HG03442 (cell line): Measurements from ENCODE around the gene ALDH3A1.

Experiments
- ATAC-seq: cut with Tn5 transposase; IDR thresholded peaks from one replicate; pipeline ENCODE4 v1.9.1; 2021; ENCODE audit warnings: mild to moderate bottlenecking, moderate library complexity; ENCODE audit not compliant: unreplicated experiment

ALDH3A1 gene

DNA sequence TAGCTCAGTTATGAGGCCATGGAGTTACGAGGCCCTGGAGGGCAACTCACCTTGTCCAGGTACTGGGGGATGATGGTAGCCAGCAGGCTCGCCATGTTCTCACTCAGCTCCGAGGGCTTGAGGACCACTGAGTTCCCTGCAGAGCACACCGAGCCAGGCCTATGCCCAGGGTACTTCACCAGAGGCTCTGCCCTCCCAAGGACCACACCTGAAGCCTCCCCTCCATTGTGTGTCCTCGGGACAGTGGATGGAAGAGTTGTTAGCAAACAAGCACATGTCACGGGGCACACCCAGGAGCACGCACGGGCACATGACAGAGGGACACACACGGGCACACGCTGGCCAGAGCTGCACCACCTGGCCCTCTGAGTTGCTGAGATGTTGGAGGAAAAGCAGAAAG lies 5.6 kb downstream of the ALDH3A1 start:
- ATAC-seq: no peak

DNA sequence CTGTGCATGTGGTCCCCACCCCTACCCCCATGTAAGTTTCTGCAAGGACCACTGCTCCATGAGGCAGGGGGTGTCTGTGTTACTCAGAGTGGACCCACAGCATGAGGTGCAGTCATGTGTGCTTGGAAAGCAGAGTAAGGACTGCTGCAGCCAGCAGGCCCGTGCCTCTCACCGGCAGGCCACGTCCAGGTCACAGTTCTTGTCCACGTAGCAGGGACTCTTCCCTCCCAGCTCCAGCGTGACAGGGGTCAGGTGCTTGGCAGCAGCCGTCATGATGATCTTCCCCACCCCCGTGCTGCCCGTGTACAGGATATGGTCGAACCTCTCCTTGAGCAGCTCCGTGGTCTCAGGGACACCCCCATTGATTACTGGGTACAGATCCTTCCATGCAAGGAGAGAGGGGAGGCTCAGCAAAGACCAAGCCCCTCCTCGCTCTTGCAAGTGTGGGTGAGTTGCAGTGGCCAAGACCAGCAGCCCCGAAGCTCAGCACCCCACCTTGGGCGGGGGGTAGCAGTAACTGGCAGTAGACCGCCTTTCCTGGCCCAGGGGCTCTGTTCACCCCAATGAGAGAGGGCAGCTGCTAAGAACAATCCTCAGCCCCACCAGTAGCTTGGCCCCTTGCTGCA lies 6.2 kb downstream of the ALDH3A1 start:
- ATAC-seq: no peak

DNA sequence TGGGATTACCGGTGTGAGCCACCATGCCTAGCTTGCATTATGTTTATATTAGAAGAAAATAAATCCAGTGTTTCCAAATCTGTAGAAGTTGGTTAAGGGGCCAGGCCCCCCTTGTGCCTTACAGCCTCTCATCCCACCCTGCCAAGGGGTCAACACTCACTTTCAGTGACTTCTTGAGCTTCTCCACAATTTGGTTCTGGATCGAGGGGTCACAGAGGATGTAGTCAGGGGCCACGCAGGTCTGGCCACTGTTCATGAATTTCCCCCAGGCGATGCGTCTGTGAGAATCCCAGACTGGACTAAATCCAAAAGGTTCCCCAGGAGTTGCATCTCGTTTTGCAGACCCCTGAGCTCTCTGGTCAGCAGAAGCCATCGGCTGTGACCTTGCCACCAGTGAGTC lies 7.2 kb downstream of the ALDH3A1 start:
- no peak for ATAC-seq

DNA sequence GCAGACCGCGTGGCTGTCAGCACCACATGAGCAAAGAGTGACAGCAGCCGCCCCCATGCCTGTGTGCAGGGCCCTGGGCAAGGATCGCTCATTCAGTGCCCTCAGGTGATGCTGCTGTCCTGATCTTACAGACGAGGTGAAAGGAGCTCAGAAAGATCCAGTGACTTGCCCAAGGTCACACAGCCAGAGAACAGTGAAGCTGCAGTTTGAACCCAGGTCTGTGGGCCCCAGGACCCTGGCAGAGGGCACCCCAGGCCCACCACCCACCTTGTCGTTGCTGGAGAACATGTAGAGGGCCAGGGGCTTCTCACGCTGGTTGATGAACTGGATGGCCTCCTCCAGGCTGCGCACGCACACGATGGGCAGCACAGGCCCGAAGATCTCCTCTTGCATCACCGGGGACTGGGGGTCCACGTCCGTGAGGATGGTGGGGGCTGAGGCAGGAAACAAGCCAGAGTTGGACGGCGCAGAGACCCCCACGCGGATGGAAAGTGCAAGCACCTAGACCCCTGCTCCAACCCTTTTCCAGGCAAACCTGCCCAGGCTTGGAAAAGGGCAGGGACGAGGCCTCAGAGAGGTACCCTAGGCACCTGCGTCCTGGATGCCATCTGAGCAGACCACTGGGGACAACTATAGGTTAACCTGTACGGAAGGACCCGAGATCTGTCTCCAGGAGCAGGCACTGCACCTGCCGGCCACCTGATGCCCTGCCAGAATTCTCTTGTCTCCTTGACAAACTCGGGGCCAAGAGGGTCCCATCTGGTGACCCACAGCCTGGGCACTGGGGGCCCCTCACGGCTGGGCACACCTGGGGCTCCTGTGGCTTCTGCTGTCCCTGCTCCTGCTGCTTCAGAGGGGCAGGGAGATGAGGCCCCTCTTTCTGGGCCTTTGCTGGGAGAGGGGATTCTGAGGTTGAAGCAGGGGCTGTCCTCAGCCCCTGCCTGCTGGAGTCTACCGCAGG lies 8.6 kb downstream of the ALDH3A1 start:
- ATAC-seq: no peak

DNA sequence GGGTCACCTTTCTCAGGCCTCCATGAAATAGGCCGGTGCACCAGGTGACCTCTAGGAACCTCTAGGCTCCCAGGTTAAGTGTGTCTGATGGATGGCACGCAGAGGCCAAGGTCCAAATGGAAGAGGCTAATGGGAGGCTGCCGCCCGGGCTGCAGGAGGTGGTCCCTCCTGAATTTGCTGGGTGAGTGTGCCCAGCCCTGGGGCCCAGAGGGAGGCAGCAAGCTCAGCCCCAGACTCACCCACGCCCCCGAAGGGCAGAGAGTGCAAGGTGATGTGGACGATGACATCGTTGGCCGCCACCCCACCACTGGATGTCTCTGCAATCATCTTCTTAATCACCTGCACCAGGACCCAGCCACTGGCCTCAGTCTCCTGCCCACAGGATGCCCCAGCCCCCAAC lies 9.3 kb downstream of the ALDH3A1 start:
- ATAC-seq: no peak

DNA sequence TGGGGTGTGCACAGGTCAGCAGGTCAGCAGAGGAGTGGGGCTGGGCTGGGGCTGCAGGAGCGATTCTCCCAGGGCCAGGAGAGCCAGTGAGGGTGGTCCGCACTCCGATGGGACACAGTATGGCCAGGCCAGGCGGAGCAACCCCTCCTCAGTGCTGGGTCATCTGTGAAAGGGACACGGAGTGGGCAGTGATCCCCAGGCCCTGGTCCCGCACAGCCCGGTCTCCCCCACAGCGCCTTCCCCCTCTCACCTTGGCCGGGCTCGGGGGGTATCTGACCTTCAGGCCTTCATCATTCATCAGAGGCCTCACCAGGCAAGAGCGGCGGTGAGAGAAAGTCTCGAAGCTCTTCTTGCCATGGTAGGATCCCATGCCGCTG lies 10.0 kb downstream of the ALDH3A1 start:
- no peak for ATAC-seq

DNA sequence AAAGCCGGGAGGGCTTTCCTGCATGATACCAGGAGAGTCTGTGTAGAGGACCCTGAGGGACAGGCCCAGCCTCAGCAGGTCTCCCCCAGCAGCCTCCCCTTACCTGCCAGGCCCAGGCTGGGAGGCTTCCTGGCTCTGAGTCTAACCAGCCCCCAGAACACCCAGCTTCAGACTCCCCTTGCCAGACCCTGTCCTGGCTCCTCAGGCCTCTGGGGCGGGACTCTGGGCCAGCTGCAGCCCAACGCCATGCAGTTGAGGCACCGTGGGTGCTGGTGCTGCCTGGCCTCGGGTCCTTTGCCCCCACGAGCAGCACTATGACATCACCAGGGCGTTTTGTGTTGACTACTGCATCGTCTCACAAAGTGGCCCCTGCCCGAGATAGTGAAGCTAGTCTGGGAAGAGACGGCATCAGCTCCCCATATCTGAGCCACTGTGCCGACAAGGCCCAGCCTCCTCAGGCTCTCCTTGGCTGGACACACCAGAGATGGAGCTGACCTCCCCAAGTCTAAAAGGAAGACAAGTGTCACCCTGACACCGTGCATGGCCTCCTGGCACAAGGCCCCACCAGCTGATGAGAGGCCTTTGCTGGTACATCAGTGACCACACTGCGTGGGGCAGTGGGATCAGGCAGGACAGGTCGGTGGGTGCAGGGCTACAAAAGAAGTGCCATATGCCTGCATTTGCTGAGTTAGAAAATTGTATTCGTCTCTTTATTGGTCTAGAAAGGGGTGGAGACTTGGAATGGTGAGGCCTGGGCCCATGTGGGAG lies 10.6 kb downstream of the ALDH3A1 start:
- no peak for ATAC-seq

DNA sequence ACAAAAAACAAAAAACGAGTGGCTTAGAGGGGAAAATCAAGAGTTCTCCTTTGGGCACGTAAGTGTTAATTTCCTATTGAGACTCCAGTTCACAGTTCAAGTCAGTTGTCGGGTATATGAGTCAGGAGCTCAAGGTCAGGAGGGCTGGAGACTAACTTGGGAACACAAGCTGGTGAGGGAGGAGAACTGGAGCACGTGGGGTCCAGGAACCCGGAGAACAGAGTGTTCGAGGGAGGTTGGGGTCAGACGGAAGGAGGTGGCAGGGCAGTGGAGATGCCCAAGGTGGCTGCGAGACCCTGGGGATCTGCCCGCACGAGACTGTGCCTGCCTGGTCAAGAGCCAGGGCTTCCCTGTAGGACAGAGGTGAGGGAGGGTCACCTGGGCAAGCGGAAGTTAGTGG lies 12.0 kb downstream of the ALDH3A1 start:
- ATAC-seq: no peak

DNA sequence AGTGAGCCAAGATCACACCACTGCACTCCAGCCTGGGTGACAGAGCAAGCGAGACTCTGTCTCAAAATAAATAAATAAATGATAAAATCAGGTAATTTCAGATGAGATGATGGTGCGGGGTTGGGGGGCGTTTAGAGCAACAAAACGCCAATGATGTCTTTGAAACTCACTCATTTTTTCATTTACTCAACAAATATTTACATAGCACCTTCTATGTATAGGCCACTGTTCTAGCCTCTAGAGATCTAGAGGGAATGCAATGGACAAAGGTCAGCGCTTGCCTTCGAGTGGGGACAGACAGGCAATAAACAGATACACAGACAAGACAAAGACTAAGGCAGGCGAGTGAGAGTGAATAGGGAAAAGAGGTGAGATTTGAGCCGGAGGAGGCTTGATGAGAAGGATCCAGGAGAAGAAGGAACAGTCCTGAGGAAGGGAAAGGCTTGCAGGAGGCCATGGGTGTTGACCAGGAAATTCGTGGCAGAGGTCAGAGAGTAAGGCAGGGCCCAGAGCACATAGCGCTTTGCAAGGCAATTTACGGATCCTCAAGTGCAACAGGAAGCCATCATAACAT lies 14.1 kb downstream of the ALDH3A1 start:
- ATAC-seq: no peak

DNA sequence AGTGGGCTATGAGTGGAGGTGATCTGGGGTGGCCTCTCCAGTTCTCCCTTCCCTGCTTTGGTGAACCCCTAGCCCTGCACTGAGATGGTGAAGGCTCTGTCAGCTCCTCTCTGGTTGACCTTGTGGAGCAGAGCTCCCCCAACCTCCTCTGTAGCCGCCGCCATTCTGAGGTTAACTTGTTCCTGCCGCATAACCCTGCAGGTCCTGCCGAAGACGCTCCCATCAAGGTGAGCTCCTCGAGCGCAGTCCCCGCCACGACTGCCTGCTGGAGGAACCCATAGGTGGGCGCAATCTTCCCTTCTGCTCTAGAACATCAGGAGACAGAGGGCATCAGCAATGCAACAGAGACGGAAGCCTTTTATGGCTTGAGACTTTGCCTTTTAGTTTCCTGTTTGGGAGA lies 16.5 kb downstream of the ALDH3A1 start:
- ATAC-seq: no peak

DNA sequence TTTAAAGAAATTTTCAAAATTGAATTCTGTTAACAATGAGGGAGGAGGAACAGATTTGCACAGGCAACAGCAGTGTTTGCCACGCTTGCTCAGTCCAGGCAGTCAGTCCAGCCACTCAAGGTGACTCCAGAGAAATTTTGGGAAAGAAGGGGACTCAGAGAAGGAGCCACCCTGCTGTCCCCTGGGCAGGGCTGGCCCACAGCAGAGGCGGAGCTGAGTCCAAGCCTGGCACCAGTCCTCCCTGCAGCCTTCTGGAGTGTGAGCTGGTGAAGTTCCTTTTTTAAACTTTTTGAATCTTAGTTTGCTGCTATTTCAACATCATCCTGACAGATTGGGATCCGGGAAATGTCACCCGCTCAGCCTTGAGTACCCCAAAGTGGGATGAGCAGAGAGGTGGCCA lies 17.3 kb downstream of the ALDH3A1 start:
- ATAC-seq: no peak

DNA sequence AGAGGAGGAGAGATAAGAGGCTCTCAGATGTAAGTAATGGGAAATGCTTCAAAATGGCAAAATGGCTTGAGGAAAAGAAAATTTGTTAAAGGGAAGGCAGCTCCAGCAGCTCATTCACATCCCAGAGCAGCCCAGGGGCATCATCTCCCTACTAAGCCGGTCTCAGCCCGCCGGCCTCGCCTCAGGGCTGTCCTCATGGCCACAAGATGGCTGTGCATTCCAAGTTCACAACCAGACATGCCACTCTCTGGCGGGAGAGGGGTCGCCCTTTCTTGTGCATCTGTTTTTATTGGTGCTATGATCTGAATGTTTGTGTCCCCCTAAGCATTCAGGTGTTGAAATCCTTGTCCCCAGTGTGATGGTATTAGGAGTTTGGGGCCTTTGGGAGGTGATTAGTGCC lies 18.2 kb downstream of the ALDH3A1 start:
- no peak for ATAC-seq

DNA sequence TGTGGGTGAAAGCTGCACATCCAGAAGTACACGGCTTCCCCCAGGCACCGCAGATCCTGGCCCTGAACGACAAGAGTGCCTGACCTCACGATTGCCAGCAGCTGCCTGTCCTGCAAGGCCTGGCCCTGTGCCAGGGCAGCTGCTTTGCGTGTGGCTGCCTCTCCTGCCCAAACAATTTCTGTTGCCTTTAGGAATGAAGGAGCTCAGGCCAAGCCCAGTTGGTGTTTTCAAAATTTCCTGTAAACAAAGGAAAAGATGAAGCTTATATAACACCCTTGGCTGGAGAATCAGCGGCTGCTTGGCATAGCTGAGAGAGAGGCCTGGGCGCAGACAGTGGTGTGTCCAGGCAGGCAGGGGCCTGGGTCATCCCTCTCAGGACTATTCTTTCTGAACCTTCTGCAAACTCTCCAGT lies 20.0 kb downstream of the ALDH3A1 start:
- no peak for ATAC-seq

DNA sequence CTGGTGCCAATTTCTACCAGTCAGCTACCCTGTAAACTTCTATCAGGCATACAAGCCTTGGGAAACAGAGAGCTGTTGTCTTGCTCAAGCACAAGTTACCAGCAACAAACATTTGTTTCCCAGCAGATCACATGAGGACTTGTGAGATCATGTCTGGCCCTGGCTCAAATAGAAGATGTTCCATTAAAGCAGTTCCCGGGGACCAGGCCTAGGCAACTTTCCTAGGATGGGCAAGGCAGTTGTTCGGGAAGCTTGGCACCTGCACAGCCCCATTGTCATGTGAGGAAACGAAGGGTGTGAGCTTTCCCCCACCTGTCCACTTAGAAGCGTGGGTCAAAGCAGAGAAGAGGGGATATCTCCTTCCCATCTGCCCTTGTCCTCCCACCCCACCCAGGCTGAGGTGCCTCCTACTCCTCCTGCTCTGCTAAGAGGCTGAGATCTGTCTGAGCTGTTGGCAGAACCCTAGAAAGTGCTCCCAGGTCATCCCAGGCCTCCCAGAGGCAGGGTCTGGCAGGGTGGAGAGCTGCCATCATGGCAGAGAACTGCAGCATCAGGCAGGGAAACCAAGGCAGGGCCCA lies 20.5 kb downstream of the ALDH3A1 start:
- ATAC-seq: no peak

DNA sequence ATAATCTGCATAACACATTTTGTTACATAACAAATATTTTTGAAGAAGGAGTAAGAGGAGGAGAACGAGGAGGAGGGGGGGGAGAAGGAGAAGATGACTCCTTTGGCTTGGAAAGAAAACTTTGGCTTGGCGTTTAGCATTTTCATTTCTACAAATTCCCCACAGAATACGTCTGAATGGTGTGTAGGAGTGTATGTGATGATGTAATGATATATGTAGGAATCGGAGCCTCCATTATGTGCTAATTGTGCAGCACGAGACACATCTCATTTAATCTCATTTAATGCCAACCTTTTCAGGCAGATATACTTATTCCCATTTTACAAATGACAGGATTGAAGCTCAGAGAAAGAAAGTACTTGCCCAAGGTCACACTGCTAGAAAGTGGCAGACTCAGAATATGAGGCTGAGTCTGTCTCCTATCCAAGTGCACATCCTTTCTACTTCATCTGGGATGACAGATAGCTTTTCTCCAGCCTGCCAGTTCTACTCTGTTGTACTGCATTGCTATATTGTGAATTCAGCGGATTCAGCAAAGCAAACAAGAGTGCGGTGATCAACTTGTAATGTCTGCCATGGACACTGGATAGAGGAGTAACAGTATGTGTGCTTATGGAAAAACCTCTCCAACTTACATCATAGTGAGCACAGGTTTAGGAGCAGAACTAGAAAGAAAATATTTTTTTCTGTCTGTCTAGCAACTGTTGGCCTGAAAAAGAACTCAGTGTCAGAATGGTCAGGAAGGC lies 21.3 kb downstream of the ALDH3A1 start:
- no peak for ATAC-seq

DNA sequence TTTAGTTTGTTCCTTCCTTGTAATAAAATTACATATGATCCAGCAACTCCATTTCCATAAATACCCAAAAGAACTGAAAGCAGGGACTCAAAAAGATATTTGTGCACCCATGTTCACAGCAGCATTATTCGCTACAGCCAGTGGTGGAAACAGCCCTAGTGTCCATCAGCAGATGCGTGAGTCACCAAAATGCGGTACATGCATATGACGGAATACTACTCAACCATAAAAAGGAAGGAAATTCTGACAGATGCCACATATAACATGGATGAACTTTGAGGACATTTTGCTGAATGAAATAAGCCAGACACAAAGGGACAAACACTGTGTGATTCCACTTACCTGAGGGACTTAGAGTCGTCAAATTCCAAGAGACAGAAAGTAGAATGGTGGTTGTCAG lies 22.6 kb downstream of the ALDH3A1 start:
- ATAC-seq: no peak

DNA sequence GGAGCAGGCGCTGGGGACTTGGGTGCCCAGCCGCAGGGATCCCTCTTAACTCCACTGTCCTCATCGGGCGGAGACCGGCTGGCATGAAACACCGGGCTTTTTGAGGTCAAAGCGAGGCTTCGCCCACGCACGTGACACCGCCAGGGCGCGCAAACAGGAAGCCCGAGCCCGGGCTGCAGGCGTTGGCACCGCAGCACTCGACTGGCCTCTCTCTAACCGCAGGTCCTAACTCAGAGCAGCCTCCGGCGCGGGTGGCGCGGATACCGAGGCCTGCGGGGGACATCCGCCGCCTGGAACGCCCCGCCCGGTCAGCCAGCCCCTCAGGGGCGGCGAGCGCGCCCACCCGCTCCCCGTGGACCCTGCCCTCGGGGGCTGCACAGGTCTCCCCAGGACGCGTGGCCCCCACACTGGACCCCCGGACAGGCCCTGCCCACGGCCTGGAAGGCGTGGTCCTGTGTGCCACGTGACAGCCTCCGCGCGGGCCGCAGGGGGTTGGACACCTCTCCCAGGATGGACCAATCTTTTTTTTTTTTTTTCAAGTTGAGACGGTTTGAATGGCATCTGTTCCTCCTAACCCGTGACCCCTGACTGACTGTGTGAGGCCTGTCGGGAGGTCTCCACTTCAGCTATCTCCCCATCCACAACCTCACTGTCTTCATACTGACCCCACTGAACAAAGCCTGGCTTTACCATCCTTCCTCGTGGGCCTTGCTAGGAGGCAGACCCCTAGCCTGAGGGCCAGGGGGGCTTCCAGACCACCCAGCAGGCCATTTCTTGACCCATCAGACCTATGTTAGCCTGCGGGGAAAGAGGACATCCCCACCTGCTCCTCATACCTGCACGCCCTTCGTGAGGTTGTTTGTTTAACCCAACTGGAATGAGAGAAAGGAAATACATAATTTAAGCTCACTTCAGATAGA lies 23.3 kb downstream of the ALDH3A1 start:
- ATAC-seq: no peak

DNA sequence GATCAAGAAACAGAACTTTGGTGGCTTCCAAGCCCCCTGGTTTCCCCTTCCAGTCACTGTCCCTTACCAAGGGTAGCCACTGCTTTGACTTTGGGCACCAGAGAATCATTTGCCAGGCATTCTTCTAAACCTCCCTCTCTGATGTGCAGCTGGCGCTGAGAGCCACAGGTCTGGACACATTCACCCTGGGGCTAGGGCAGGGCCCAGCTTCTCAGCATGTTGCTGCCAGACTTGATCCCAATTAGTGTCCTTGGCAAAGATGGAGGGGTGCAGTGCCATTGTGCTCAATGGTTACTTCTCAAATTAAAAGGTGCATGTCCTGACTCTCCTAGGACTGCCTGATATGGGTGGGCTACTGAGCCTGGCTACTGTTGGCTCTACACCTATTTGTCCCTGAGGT lies 24.1 kb downstream of the ALDH3A1 start:
- ATAC-seq: no peak
